T-helper 2 cell treated with Interferon-gamma antibody and Interleukin-4, amounts not matched to agents 100 ng/mL and 5 ng/mL, for 36 hours (primary cell): ENCODE measurements around the gene DIS3. TPM values are rescaled to one million over a fixed set of nuclear protein-coding genes. Genes with fewer than 3 reads are reported as not detected.
"Not testable (repeated sequence)": the region's sequence is repeated elsewhere in the genome, so short reads cannot be mapped to it uniquely, and the experiment has no call there.

Source experiments
- intact Hi-C: fragments of 100-400 bp; cut with micrococcal nuclease; formaldehyde crosslinking; loops from one replicate; pipeline ENCODE4 v1.15.1; 2023
- total RNA-seq: library from RNA; stranded (reverse); gene quantifications from 2 replicates; pipeline ENCODE4 v1.2.3, GENCODE V29; 2022

The DIS3 gene, protein sequence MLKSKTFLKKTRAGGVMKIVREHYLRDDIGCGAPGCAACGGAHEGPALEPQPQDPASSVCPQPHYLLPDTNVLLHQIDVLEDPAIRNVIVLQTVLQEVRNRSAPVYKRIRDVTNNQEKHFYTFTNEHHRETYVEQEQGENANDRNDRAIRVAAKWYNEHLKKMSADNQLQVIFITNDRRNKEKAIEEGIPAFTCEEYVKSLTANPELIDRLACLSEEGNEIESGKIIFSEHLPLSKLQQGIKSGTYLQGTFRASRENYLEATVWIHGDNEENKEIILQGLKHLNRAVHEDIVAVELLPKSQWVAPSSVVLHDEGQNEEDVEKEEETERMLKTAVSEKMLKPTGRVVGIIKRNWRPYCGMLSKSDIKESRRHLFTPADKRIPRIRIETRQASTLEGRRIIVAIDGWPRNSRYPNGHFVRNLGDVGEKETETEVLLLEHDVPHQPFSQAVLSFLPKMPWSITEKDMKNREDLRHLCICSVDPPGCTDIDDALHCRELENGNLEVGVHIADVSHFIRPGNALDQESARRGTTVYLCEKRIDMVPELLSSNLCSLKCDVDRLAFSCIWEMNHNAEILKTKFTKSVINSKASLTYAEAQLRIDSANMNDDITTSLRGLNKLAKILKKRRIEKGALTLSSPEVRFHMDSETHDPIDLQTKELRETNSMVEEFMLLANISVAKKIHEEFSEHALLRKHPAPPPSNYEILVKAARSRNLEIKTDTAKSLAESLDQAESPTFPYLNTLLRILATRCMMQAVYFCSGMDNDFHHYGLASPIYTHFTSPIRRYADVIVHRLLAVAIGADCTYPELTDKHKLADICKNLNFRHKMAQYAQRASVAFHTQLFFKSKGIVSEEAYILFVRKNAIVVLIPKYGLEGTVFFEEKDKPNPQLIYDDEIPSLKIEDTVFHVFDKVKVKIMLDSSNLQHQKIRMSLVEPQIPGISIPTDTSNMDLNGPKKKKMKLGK
- total RNA-seq: 31.0 and 33.4 TPM in 2 replicates

DNA sequence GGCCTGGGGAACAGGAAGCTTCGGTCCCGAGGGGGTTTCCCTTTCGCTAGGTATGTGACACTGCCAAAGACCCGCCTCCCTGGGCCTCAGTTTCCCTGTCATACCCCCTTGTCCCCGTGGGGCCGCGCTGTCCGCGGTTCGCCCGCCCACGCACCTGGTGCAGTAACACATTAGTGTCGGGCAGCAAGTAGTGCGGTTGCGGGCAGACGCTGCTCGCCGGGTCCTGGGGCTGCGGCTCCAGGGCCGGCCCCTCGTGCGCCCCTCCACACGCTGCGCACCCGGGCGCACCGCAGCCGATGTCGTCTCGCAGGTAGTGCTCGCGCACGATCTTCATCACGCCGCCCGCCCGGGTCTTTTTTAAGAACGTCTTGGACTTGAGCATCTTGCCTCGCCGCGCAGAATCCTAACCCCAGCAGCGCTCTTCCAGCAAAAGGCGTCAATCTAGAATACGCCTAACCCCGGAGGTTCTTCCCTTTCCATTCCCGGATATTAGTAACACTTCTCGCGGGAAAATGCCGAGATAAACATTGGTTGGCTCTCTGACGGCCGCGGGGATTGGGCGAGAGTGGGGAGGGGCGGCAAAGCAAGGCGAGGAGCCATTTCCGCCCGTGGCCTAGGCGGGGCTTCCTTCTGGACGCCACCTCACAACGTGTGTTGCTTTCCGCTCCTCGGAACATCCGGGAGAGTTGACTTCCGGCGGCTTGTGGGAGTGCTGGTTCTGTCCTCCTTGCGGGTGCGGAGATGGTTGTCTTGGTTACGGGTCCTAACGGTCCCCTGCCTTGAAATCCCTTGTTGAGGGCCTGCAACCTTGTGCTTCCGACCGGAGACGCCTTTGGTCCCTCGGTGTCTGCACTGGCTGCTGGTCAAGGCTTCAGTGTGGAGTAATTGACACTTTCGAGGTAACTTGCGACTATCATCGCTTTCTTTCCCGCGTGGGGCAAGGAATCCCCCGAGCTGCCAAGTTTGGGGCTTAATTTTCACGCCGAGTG lies at the start of gene DIS3, which contains the start of gene PIBF1:
Gene DIS3 (minus strand): TSS at position 450 of the 989 bp plus-strand sequence. CDS start 68 bp downstream, at position 382.
Gene PIBF1 (plus strand): TSS at position 683 of the 989 bp plus-strand sequence. CDS start 1,337 bp downstream, outside the sequence.
- intact Hi-C loops: loop anchor here (1.0 to 5.0 kb wide), 6 partner anchors 21 to 1353 kb away; partner anchors contain the start of genes BORA, KLF12 and MZT1

DNA sequence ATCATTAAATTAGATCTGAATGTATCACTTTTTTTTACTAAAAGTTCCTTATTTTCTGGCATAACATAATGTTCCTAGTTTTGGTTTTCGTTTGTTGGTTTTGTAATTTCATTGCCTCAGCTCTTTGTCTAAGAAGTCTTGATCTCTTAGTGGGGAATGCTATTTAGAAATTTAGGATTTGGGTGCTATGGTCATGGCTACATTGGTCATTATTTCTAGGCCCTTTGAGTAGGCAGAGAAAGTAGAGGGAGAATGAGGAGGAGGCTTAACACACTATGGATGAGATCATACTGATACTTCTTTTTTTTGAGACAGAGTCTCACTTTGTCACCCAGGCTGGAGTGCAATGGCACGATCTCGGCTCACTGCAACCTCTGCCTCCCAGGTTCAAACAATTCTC lies 42.0 kb upstream of the DIS3 start:
- intact Hi-C loops: no loop called here

DNA sequence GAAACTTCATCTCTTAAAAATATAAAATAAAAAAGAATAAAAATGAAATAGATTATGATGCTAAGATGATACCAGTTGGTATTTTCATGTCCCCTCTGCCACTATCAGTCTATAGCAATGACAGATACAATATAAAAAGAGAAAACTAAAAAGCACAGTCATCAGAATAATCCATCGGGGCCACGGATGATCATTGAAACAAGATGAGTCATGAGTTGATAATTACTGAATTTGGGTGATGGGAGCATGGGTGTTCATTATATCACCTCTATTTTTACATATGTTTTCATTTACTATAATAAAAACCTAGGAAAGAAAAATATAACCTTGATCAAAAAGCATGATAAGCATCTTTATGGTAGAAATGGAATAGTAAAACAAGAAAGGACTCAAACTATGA lies 41.4 kb upstream of the DIS3 start:
- intact Hi-C loops: no loop called here

DNA sequence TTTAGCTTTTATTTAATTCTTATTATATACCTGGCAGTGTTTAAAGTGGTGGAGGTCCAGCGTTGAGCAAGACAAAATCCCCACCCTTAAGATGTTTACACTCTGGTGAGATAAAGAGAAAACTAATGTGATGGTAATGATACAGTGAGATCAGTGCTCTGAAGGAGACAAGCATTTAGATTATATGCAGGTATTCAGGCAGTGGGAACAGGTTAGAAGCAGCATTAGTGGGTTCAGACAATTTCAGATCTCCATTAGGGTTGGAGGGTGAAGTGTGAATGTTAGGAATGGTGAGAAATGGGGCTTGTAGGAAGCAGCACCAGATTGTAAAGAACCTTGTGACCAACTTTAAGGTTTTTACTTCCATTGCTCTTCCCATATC lies 39.2 kb upstream of the DIS3 start:
- intact Hi-C loops: no loop called here

DNA sequence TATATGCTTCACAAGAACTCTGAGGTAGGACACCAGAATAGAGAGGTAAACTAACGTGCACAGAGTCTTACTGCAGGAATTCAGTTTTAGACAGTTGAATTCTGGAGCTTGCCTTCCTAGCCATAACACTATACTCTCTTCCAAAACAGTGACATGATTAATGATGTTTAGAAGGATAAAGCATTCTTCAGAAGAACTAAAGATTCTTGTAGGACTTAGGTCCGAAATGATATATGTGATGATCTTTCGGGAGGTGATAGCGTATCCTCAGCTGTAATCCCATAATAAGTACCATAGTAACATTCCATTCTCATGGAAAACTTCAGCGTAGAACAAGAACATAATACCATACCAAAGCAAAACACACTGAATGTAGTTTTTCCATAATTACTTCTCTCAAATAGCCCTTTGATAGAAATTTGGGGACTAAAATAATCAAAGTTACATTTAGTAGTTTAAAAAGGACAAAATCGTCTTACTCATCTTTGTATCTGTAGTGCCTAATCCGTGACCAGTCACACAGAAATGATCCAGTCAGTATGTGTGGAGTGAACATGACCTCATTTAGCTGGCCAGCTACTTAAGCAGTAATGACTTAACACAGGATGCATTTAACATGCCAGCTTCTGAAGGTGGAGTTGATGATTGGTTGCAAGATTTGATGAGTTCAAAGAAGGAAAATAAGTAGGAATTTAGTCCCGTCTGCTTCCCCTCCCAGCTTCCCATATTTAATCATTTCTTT lies 38.6 kb upstream of the DIS3 start:
- intact Hi-C loops: no loop called here

DNA sequence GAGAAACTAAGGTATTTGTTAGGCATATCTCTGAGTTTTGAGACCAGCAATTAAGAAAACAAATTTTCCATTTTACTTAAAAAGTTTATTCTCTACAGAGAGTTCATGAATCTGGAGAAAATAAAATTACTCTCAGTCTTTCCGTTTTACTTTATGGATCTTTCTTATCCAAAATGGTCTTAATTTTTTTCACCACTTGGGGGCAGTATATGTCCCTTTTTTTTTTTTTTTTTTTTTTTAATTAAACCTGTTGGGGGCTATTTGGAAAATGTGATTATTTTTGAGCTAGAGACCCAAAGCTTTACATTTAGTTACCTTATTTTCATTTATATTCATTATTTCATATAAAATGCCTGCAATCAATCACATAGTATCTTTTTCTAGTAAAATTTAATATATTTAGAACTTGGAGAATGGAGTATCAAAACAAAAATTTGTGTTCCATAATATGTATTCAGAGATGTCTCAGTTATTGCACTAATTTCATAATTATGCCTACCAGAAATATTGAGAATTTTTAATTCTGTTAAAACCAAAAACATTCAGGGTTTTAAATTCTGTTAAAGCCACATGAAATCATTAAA lies 27.3 kb upstream of the DIS3 start:
- intact Hi-C loops: no loop called here

DNA sequence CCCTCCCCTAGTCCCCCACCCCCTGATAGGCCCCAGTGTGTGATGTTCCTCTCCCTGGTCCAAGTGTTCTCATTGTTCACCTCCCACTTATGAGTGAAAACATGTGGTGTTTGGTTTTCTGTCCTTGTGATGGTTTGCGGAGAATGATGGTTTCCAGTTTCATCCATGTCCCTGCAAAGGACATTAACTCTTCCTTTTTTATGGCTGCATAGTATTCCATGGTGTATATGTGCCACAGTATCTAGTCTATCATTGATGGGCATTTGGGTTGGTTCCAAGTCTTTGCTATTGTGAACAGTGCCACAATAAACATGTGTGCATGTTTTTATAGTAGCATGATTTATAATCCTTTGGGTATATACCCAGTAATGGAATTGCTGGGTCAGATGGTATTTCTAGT lies 24.8 kb upstream of the DIS3 start:
- intact Hi-C loops: not testable (repeated sequence)

DNA sequence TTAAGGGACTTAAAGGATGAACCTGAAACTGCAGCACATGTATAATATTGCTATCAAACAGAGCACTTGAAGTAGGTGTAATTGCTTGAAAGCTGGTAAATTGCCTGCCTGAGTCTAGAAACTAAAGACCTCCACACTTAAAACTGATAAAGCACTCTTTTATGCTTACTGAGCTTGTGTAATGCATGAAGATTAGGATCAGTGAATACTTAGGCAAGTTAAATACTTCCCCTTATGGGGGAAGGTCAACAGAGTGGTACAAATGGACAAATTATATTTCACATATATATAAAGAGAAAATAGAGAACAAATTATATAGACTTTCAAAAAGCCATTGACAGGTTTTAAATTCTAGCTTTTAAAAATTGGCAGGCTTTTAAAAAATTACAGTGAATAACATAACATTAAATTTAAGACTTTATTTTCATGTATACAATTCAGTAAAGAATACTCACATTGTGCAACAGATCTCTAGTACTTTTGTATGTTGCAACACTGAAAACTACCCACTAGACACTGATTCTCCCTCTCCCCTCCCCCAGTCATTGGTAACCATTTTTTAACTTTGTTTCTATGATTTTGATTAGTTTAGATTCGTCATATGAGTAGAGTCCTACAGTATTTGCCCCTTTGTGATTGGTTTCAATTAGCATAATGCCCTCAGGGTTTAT lies 24.1 kb upstream of the DIS3 start:
- intact Hi-C loops: no loop called here

DNA sequence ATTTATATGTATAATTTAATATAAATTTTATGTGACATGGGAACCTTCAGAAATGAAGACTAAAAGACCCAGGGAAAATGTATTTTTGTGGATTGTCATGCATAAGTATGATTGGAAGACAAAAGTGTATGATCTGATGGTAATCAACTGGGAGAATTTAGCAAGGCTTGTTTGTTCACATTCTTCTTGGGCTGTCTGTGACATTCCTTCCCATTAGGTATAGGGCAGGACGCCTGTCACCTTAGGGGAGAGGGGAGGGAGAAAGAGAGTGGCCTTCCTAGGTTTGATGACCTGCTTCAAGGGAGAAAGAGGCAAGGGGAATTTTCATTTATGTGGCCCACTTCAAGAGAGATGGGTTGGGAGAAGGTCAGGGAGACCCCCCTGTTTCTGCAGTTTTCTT lies 22.6 kb upstream of the DIS3 start:
- intact Hi-C loops: no loop called here

DNA sequence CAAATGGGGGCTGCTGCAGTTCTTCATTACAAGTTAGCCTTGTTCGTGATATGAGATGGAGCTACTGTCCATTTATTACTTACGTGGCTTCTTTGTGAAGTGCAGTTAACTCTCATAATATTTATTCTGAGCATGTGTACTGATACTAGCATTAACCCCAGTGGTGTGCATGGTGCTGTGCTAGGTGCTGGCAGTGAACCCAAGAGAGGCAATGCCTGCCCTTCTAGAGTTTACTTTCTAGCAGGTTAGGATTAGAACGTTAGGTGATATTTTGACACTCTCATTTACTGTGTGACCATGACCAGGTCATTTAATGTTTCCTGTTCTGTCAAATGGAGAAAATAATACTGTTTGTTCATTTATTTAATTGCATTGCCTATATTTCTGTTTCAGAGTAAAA lies 17.1 kb upstream of the DIS3 start:
- intact Hi-C loops: no loop called here

DNA sequence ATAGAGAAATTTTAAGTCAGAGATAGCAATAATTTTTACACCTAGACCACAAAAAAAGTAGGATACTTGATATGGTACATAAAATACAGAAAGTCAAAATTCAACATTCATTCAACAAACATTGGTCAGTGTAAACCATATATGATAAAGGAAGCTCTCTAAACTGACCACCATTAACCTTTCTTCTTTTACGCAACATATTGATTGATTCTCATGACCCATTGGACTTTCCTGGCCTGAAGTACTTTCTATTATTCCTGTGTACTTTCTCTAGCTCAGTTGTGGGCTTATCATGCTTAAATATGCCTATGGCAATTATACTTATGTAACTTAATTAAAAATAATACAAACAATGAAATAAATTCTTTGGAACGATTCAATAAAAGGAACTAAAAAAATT lies 10.9 kb upstream of the DIS3 start:
- intact Hi-C loops: no loop called here

DNA sequence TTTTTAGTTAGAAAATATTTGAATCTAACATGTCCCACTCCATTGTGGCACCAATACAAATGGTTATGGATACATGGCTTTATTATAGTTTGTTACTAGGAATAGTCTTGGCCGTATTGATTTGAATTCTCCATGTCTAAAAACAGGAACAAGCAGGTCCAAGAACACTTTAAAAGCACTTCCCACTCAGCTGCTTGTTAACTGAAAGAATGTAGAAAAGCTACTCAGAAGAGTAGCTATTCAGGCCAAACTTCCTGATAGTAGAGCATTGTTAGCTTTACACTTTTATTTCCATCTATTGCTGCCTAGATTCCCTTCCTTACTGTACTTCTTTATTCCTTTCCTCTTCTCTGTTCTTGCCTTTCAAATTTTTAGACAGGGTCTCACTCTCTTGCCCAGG lies 7.1 kb upstream of the DIS3 start:
- intact Hi-C loops: no loop called here

DNA sequence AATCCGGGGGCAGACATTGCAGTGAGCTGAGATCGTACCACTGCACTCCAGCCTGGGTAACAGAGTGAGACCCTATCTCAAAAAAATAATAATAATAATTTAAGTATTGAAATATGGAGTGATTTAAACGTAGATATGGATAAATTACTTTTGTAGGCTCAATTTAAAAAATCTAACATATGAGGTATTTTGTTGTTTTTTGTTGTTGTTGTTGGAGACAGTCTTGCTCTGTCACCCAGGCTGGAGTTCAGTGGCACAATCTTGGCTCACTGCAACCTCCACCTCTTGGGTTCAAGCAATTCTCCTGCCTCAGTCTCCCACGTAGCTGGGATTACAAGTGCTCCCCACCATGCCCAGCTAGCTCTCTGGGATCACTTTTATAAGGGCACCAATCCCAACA lies 3.0 kb upstream of the DIS3 start:
- intact Hi-C loops: loop anchor here (5.0 kb wide), 1 partner anchor 918 kb away; no protein-coding TSS in a partner anchor

DNA sequence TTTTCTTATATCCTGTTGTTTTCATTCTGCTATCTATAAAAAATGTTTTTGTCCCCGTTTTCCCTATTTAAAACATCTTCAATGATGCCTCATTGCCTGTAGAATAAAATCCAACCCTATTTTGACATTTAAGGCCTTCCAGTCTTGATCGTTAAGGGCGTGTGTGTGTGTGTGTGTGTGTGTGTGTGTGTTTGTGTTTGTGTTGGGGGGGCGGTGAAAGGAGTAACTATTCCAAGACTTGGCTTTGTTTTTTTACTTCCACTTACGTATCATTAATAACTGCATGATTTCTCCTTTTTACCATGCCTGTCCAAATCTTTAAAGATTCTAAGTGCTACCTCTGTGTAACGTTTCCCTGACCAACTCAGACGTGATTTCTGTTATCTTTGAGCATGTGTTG lies 1.0 kb upstream of the DIS3 start:
- intact Hi-C loops: loop anchor here (1.0 to 5.0 kb wide), 3 partner anchors 55 to 932 kb away; partner anchors contain the start of genes BORA and MZT1

DNA sequence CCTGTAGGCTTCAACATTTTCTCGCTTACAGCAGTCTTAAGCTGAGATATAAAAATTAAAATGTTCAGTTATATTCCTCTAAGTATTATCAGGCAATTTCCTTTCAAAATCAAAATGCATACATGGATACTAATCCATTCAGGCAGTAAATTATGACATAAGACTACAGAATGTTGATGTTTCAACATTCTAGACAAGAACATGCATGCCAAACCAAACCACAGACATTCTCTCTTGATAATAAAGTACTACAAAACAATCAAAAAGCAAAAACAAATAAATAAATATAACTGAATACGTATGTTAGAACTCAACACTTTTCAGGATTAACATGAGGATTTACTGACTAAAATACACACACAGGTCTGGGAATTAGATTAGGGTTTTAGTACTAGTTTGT lies 7.7 kb downstream of the DIS3 start:
- intact Hi-C loops: no loop called here

DNA sequence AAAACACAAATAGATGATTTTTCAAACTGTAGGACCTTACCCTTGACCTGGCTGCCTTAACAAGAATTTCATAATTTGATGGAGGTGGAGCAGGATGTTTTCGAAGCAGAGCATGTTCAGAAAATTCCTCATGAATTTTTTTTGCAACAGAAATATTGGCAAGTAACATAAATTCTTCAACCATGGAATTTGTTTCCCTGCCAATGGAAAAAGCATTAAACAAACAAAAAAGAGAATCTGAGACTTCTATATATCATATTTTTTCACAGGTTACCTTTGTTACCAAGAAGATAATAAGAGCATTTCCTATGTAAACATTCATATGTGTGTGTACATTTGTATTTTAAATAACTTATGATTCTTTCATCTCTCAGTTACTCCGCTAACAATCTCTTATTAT lies 18.3 kb downstream of the DIS3 start:
- intact Hi-C loops: no loop called here

DNA sequence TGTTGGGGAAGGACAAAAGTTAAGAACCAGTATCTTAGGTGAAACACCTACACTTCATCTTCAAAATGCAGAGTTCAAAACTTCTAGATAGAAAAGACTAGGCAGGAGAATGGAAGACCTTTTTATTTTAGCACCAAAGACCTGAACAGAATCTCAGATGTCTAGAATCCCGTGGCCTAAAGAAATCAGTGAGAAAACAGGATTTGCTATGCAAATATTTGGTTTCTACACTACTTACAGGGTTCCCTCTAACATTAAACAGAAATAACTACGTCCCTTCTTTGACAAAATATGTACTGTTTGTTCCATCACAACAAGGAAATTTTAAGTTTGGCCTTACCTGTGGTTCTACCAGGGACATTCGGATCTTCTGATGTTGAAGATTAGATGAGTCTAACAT lies 21.5 kb downstream of the DIS3 start:
- intact Hi-C loops: loop anchor here (2.0 kb wide), 1 partner anchor 21 kb away; the partner anchor contains the start of gene DIS3

DNA sequence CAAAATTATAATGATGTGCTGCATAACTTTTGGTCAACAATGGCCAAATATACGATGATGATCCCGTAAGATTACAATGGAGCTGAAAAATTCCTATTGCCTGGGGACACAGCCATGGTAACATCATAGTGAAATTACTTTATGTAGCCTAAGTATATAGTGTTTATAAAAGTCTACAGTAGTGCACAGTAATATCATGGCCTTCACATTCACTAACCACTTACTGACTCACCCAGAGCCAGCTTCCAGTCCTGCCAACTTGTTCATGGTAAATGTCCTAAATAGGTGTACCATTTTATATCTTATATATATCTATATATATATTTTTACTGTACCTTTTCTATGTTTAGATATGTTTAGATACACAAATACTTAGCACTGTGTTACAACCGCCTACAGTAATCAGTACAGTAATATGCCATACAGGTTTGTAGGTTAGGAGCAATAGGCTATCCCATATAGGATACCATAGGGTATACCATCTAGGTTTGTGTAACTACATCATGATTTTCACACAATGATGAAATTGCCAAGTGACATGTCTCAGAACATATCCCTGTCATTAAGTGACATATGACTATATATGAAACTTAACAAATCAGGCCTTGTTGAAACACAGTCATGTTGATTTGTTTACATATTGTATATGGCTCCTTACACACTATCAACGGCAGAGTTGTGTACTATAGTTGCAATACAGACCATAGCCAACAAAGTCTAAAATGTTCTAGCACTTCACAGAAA lies 23.7 kb downstream of the DIS3 start:
- intact Hi-C loops: no loop called here
